GM12801 (cell line): Measurements from ENCODE around the gene ABCB11.

ENCODE experiments used
- TF ChIP-seq, protein P1 (sequence below): IDR thresholded peaks from one replicate; pipeline ENCODE4 v1.5.1; 2011; ENCODE audit warnings: control low read depth; ENCODE audit not compliant: insufficient read length; ENCODE audit errors: extremely low read depth

ABCB11 gene

DNA sequence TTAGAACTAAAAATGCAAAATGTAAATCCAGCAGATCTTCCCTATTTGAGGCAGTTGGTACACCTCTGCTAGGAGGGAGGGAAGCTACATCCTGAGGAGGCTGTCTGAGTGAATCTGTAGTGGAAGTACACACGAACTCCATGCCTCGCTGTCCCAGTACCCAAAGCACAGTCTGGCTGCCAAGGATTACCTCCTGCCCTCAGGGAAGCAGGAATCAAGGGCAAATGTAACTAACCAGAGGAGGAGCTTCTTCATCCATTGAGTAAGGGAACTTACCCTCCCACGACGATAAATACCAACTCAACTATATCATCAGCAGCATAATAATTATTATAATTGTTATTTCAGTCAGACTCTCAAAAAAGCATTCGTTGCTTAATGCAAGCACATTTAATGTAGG, 40.3 kb upstream of the ABCB11 start:
- TF ChIP-seq, protein P1, sequence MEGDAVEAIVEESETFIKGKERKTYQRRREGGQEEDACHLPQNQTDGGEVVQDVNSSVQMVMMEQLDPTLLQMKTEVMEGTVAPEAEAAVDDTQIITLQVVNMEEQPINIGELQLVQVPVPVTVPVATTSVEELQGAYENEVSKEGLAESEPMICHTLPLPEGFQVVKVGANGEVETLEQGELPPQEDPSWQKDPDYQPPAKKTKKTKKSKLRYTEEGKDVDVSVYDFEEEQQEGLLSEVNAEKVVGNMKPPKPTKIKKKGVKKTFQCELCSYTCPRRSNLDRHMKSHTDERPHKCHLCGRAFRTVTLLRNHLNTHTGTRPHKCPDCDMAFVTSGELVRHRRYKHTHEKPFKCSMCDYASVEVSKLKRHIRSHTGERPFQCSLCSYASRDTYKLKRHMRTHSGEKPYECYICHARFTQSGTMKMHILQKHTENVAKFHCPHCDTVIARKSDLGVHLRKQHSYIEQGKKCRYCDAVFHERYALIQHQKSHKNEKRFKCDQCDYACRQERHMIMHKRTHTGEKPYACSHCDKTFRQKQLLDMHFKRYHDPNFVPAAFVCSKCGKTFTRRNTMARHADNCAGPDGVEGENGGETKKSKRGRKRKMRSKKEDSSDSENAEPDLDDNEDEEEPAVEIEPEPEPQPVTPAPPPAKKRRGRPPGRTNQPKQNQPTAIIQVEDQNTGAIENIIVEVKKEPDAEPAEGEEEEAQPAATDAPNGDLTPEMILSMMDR: no peak

DNA sequence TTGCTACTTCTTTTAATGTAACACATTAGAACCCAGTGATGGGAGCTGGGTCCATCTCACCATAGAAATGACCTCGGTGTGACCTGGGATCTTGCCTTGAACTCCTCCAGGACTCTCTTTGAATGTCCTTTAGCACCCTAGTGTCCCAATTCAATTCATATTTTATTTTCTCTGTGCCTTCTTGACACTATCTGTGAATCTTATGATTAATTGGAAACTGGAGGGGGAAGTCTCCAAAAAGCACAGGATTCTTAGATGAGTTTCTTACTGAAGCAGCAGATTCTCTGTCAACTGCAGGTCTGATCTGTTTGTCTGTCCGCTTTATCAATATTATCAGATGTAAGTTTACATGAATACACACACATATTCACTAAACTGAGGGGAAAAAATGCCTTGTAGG, 38.7 kb upstream of the ABCB11 start:
- TF ChIP-seq, protein P1: no peak

DNA sequence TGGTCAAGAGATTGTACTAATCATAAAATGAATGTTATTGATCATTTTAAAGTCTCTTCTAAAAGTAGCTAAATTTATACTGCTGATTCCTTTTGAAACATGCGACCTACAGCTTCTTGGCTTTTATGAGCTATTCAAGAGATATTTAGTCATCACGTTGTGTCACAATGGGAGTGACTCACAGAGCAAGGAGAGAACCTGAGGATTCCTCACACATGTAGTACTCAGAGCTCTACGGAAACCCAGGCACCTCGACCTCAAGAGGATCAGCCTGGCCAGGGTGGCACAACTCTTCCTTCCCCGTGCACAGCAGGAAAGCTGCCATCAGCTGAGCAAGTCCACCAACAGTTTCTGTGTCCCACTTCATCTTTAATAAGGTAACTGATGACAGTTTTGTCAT, 38.2 kb upstream of the ABCB11 start, which contains the start of gene DHRS9:
TSS of gene DHRS9 (plus strand) at position 223 of the 400 bp plus-strand sequence. CDS start 12,019 bp downstream, outside the sequence.
- TF ChIP-seq, protein P1: no peak

DNA sequence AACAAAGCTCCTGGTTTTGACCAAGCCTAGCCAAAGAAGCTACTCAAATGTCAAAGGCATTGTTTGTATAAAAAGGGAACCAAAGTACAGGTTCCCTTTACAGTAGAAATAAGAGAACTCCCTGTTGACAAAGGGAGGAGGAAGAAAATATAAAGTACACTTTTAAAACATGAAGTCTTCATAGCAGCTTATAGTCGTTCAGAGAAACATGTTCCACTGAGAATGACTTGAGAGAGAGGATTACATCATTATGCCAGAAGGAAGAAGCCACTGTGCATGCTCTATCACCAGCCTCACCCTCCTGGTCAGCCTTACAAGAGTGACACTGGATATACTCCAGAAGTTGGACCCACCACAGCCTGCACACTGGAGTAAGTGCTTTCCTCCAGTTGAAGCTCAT, 35.8 kb upstream of the ABCB11 start:
- TF ChIP-seq, protein P1: no peak

DNA sequence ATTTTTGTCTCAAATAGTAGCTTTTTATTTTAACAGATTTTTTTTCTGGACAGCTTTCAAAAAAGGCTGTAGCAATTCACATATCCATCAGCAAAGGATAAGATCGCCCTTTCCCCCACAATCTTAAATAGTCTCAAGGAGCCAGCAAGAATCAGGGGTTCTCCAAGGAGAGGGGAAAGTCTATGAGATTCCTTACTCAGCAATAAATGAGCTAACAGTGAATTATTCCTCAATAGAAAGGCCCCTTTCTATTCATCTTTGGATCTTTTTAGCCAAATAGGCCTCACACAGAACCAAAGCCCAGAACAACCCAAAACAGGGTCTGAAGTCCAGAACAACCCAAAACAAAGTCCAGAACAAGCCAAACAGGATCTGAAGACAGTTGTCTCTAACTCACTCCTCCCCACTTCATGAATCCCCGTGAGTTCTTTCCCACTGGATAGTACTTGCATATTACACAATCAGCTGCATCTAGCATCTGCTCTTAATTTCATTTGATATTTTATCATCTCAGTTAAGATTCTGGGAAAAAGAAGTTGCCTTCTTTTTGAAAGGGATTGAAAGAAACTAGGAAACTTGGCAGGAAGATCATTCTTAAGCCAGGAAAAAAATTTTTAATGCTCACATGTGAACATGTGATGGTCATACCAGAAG, 34.9 kb upstream of the ABCB11 start:
- TF ChIP-seq, protein P1: no peak

DNA sequence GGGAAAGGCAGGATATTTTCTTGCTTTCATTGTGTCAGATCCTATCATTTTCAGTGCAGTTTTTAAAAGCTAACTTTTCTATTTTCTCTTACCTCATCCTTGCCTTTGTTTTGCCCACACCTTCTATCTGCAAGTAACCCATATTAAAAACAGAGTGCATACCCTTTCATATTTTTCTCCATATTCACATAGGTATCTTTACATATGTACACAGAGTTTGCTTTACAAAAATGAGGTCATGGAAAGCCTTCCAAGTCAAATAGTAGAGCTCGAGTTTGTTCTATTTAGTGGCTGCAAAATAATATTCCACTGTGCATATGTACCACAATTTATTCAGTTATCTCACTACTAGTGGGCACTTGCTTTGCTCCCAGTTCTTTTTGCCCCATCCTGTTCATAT, 34.3 kb upstream of the ABCB11 start:
- TF ChIP-seq, protein P1: no peak

DNA sequence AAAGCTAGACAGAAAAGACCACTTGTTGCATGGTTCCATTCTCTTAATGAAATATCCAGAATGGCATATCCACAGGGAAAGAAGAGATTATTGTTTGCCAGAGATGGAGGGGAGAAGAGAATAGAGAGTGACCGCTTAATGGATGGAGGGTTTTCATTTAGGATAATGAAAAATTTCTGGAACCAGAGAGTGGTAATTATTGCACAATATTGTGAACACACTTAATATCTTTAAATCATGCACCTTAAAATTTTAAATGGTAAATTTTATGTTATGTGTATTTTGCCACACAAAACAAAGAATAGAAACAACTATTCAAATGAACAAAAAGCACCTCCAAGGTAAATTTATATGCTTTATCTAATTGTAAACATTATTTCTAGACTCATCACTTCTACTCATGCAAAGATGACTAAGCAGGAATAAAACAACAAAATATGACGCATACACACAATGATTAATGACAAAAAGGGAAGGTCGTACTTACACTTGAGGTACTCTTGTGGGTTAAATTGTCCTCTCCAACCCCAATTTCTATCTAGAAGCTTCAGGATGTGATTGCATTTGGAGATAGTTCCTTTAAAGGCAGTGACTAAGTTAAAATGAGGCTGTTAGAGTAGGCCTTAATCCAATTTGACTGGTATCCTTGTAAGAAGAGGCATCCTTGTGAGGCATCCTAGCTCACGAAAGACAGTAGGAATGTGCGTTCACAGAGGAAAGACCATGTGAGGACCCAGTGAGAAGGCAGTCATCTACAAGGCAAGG, 19.5 kb upstream of the ABCB11 start:
- TF ChIP-seq, protein P1: no peak
